CD4-positive, alpha-beta T cell (primary cell): Measurements from ENCODE around the gene XYLT1. TPM values are rescaled to one million over a fixed set of nuclear protein-coding genes. Genes with fewer than 3 reads are reported as not detected.

ENCODE experiments used
- ATAC-seq: fragments of 200-7000 bp; cut with Tn5 transposase; one replicate; pipeline ENCODE4 v1.10.0; 2022; ENCODE audit warnings: mild to moderate bottlenecking; ENCODE audit not compliant: poor library complexity
- CTCF ChIA-PET: fragments of 350-600 bp; sonication (Branson Sonifier 250); formaldehyde crosslinking; loops from one replicate; lab custom pipeline; 2021; ENCODE audit warnings: antibody characterized with exemption, inconsistent platforms; lab: Charles Lee
- POLR2A ChIA-PET: fragments of 350-600 bp; sonication (Branson Sonifier 250); formaldehyde crosslinking; loops from one replicate; lab custom pipeline; 2021; ENCODE audit warnings: antibody characterized with exemption, inconsistent platforms; lab: Charles Lee
- DNase-seq, 14 experiments: peaks; one replicate each; pipeline ENCODE4 v3.0.0-alpha.2; 2013 to 2020; ENCODE audit warnings: mixed read lengths in 2 of 14
- H3K27ac ChIP-seq, 2 donors: one replicate each; pipeline versions ENCODE4 v1.5.1 to v1.7.0; 2013; ENCODE audit warnings: low read length in 2 of 2, low read depth in 1 of 2, mild to moderate bottlenecking in 1 of 2
- H3K27me3 ChIP-seq, 2 experiments: 1 replicate in 1 of 2; 2 replicates in 1 of 2; pipeline versions ENCODE4 v1.6.1 to v1.7.0; 2013; ENCODE audit warnings: low read length in 2 of 2, control low read depth in 1 of 2, mild to moderate bottlenecking in 1 of 2, moderate library complexity in 1 of 2; ENCODE audit not compliant: insufficient read depth in 2 of 2, control insufficient read depth in 1 of 2
- H3K36me3 ChIP-seq: one replicate; pipeline ENCODE4 v1.6.1; 2013; ENCODE audit warnings: low read length, control low read depth; ENCODE audit not compliant: insufficient read depth
- H3K4me1 ChIP-seq: one replicate; pipeline ENCODE4 v1.6.1; 2013; ENCODE audit warnings: low read length, control low read depth; ENCODE audit not compliant: insufficient read depth
- H3K4me3 ChIP-seq: one replicate; pipeline ENCODE4 v1.5.1; 2013; ENCODE audit warnings: mild to moderate bottlenecking, low read length, moderate library complexity
- H3K9me3 ChIP-seq, 2 experiments: 1 replicate in 1 of 2; 2 replicates in 1 of 2; pipeline versions ENCODE4 v1.6.1 to v1.7.0; 2013; ENCODE audit warnings: low read length in 2 of 2, mild to moderate bottlenecking in 2 of 2, control low read depth in 1 of 2, moderate library complexity in 1 of 2; ENCODE audit not compliant: control insufficient read depth in 1 of 2, insufficient read depth in 1 of 2
- H3K27ac Mint-ChIP-seq: one replicate; pipeline ENCODE4 v1.8.0; 2020; ENCODE audit warnings: mixed read lengths
- H3K27me3 Mint-ChIP-seq: one replicate; pipeline ENCODE4 v1.8.0; 2021; ENCODE audit warnings: mixed read lengths
- H3K36me3 Mint-ChIP-seq: one replicate; pipeline ENCODE4 v1.8.0; 2021; ENCODE audit warnings: low read depth, mixed read lengths
- H3K4me1 Mint-ChIP-seq: one replicate; pipeline ENCODE4 v1.8.0; 2021; ENCODE audit warnings: low read depth, mixed read lengths
- H3K4me3 Mint-ChIP-seq: one replicate; pipeline ENCODE4 v1.8.0; 2020; ENCODE audit warnings: mild to moderate bottlenecking, mixed read lengths
- H3K9me3 Mint-ChIP-seq: one replicate; pipeline ENCODE4 v1.8.0; 2020; ENCODE audit warnings: mixed read lengths
- intact Hi-C, 2 experiments: fragments of 100-400 bp; cut with DNase I in 1 of 2; cut with micrococcal nuclease in 1 of 2; formaldehyde crosslinking; loops; one replicate each; pipeline versions ENCODE4 v1.15.1 to v1.9.0; 2023 to 2025; cut with DNase I, micrococcal nuclease
- total RNA-seq, 174 experiments: library from RNA in 2 of 174; stranded (reverse) in 2 of 174; gene quantifications; one replicate each; pipeline ENCODE4 v1.2.3 and lab custom pipeline; 2021 to 2026
- TF ChIP-seq, protein P1 (sequence below): fragments of 200-600 bp; IDR thresholded peaks from one replicate; pipeline ENCODE4 v1.8.0; 2022; ENCODE audit warnings: antibody characterized with exemption, mild to moderate bottlenecking

Gene XYLT1
- total RNA-seq, 2 experiments from 2014 or later = 26.0 to 27.1 TPM

DNA sequence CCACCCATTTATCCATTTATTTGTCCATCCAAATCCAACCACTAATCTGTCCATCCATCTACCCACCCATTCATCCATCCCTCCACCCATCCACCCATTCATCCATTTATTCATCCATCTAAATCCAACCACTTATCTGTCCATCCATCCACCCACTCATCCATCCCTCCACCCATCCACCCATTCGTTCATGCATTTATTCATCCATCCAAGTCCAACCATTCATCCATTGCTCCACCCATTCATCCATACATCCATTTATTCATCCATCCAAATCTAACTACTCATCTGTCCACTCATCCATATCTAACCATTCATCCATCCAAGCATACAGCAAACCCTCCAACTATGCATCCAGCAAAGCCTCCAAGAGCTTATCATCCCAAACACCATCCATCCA, 267.3 kb downstream of the XYLT1 start:
- Mint-ChIP-seq H3K9me3 (no peaks in the 10 kb centered on the region), H3K4me1 (peaks cover 5% of the 10 kb centered on the region), H3K4me3 (no peak overlapping the region), H3K27me3 (no peaks in the 10 kb centered on the region), H3K27ac (no peak overlapping the region), H3K36me3 (peaks cover 39% of the 10 kb centered on the region)
- POLR2A ChIA-PET = no interaction called here
- CTCF ChIA-PET = no interaction called here
- Histone ChIP-seq H3K4me1 (no peaks in the 10 kb centered on the region), H3K9me3 (no peaks in the 10 kb centered on the region), H3K36me3 (peaks cover 17% of the 10 kb centered on the region), H3K27me3 (no peaks in the 10 kb centered on the region), H3K27ac (no peak overlapping the region), H3K4me3 (no peak overlapping the region)
- DNase-seq (no peak), ATAC-seq (no peak)
- intact Hi-C loops = no loop called here
- TF ChIP-seq, protein P1, sequence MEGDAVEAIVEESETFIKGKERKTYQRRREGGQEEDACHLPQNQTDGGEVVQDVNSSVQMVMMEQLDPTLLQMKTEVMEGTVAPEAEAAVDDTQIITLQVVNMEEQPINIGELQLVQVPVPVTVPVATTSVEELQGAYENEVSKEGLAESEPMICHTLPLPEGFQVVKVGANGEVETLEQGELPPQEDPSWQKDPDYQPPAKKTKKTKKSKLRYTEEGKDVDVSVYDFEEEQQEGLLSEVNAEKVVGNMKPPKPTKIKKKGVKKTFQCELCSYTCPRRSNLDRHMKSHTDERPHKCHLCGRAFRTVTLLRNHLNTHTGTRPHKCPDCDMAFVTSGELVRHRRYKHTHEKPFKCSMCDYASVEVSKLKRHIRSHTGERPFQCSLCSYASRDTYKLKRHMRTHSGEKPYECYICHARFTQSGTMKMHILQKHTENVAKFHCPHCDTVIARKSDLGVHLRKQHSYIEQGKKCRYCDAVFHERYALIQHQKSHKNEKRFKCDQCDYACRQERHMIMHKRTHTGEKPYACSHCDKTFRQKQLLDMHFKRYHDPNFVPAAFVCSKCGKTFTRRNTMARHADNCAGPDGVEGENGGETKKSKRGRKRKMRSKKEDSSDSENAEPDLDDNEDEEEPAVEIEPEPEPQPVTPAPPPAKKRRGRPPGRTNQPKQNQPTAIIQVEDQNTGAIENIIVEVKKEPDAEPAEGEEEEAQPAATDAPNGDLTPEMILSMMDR = no peak

DNA sequence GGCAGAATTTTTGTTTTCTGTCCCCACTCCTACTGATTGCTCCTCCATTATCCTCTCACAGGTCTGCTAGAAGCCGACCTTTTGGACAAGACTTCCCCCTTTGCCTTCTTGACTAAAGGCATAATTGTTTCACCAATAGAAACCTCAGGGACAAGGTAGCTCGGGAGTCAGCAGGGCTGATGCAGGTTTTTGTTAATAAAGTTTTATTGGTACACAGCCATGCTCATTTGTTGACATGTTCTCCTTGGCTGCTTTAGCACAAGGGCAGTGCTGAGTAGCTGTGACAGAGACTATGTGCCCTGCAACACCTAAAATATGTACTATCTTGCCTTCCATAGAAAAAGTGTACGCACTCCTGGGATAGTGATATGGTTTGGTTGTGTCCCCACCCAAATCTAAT, 271.6 kb downstream of the XYLT1 start:
- peaks cover 39% of the 10 kb centered on the region for H3K36me3 ChIP-seq
- Mint-ChIP-seq H3K27me3 (no peaks in the 10 kb centered on the region), H3K36me3 (peaks cover 77% of the 10 kb centered on the region)

DNA sequence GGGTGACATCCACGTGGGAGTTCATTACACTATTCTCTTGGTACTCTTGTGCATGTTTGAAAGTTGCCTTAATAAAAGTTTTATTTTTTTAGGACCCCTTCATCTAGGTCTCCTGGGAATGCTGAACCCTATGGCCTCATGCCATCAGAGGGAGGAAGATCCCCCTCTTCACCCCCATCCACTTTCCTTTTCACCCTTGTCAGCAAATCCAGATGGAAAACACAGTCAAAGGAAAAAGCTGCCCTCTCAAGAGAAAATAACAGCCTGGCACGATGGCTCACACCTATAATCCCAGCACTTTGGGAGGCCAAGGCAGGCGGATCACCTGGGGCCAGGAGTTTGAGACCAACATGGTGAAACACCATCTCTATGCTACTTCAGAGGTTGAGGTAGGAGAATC, 274.2 kb downstream of the XYLT1 start:
- ChIA-PET CTCF (interaction anchor here (0.6 kb wide), 1 partner anchor 25 kb away, joined by 3 read pairs; no protein-coding TSS in a partner anchor), POLR2A (no interaction called here)
- Histone ChIP-seq H3K9me3 (no peaks in the 10 kb centered on the region), H3K4me3 (no peak overlapping the region), H3K27me3 (no peaks in the 10 kb centered on the region), H3K36me3 (peaks cover 39% of the 10 kb centered on the region), H3K4me1 (no peaks in the 10 kb centered on the region), H3K27ac (no peak overlapping the region)
- intact Hi-C loops = loop anchor here (5.0 to 10.0 kb wide), 2 partner anchors 176 to 332 kb away; no protein-coding TSS in a partner anchor
- Mint-ChIP-seq H3K27me3 (no peaks in the 10 kb centered on the region), H3K36me3 (peaks cover 87% of the 10 kb centered on the region), H3K4me3 (no peak overlapping the region), H3K4me1 (no peaks in the 10 kb centered on the region), H3K9me3 (no peaks in the 10 kb centered on the region), H3K27ac (no peak overlapping the region)
- ATAC-seq (no peak), DNase-seq (no peak)
- TF ChIP-seq, protein P1 = no peak

More for the DNA sequence above, 271.6 kb downstream of the XYLT1 start:
- Mint-ChIP-seq H3K9me3 (no peaks in the 10 kb centered on the region), H3K27ac (no peak overlapping the region), H3K4me1 (no peaks in the 10 kb centered on the region), H3K4me3 (no peak overlapping the region)
- no peak for DNase-seq
- Histone ChIP-seq H3K27me3 (no peaks in the 10 kb centered on the region), H3K4me3 (no peak overlapping the region), H3K27ac (no peak overlapping the region), H3K9me3 (no peaks in the 10 kb centered on the region), H3K4me1 (no peaks in the 10 kb centered on the region)
- POLR2A ChIA-PET = interaction anchor here (0.6 kb wide), 1 partner anchor 268 kb away, joined by 3 read pairs; no protein-coding TSS in a partner anchor
- TF ChIP-seq, protein P1 = no peak
- CTCF ChIA-PET = no interaction called here
- no peak for ATAC-seq
- intact Hi-C loops = loop anchor here (5.0 to 10.0 kb wide), 2 partner anchors 173 to 334 kb away; no protein-coding TSS in a partner anchor
